ENCODE data around the gene POP7.

DNA sequence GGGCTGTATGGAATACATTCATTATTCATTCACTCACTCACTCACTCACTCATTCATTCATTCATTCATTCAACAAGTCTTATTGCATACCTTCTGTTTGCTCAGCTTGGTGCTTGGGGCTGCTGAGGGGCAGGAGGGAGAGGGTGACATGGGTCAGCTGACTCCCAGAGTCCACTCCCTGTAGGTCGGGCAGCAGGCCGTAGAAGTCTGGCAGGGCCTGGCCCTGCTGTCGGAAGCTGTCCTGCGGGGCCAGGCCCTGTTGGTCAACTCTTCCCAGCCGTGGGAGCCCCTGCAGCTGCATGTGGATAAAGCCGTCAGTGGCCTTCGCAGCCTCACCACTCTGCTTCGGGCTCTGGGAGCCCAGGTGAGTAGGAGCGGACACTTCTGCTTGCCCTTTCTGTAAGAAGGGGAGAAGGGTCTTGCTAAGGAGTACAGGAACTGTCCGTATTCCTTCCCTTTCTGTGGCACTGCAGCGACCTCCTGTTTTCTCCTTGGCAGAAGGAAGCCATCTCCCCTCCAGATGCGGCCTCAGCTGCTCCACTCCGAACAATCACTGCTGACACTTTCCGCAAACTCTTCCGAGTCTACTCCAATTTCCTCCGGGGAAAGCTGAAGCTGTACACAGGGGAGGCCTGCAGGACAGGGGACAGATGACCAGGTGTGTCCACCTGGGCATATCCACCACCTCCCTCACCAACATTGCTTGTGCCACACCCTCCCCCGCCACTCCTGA, 16.7 kb downstream of the POP7 start:
- TF ChIP-seq, protein P1, sequence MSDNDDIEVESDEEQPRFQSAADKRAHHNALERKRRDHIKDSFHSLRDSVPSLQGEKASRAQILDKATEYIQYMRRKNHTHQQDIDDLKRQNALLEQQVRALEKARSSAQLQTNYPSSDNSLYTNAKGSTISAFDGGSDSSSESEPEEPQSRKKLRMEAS (IDR thresholded peaks at IDR 0.05), result no peak
- TF ChIP-seq RAD21 (IDR thresholded peaks at IDR 0.05; ENCODE audit: low read depth) (no peak), EP300 (IDR thresholded peaks at IDR 0.05; ENCODE audit: borderline replicate concordance) (no peak), YY1 (IDR thresholded peaks at IDR 0.05; ENCODE audit: low read depth) (no peak), CEBPB (IDR thresholded peaks at IDR 0.05) (no peak), TAF1 (IDR thresholded peaks at IDR 0.05; ENCODE audit: low read depth) (no peak)
